Osteoblast (primary cell): ENCODE measurements around the gene ZFX. TPM values are rescaled to one million over a fixed set of nuclear protein-coding genes. Genes with fewer than 3 reads are reported as not detected.

Source experiments
- DNase-seq: peaks from one replicate; pipeline ENCODE4 v3.0.0; 2011; ENCODE audit warnings: low spot score, mixed read lengths; ENCODE audit not compliant: insufficient read length; ENCODE audit errors: missing footprints
- H2AFZ ChIP-seq: 2 replicates; pipeline ENCODE4 v1.6.0; 2011; ENCODE audit warnings: mild to moderate bottlenecking, low read length
- H3K27ac ChIP-seq: 2 replicates; pipeline ENCODE4 v1.5.1; 2011; ENCODE audit warnings: mild to moderate bottlenecking, low read depth, low read length, moderate library complexity
- H3K27me3 ChIP-seq: 2 replicates; pipeline ENCODE4 v1.6.0; 2012; ENCODE audit warnings: mild to moderate bottlenecking, control low read depth, inconsistent platforms, low read length, moderate library complexity; ENCODE audit not compliant: insufficient read depth
- H3K36me3 ChIP-seq: 2 replicates; pipeline ENCODE4 v1.5.1; 2011; ENCODE audit warnings: mild to moderate bottlenecking, low read length, control low read depth, moderate library complexity; ENCODE audit not compliant: insufficient read depth
- H3K4me1 ChIP-seq: 2 replicates; pipeline ENCODE4 v1.5.1; 2011; ENCODE audit warnings: mild to moderate bottlenecking, low read length, control low read depth, moderate library complexity; ENCODE audit not compliant: insufficient read depth
- H3K4me2 ChIP-seq: 2 replicates; pipeline ENCODE4 v1.6.0; 2011; ENCODE audit warnings: mild to moderate bottlenecking, low read length; ENCODE audit not compliant: insufficient read depth
- H3K4me3 ChIP-seq: fragments of 200-600 bp; sonication (generic); 3 replicates; pipeline ENCODE4 v1.5.1; 2012; ENCODE audit warnings: mild to moderate bottlenecking, low read length, inconsistent platforms; ENCODE audit not compliant: insufficient read depth
- H3K79me2 ChIP-seq: 2 replicates; pipeline ENCODE4 v1.6.0; 2012; ENCODE audit warnings: mild to moderate bottlenecking, low read length, control low read depth, inconsistent platforms; ENCODE audit not compliant: insufficient read depth
- H3K9me3 ChIP-seq: 2 replicates; pipeline ENCODE4 v1.5.1; 2011; ENCODE audit warnings: low read depth, low read length, control low read depth
- H4K20me1 ChIP-seq: 2 replicates; pipeline ENCODE4 v1.6.0; 2012; ENCODE audit warnings: mild to moderate bottlenecking, low read length, control low read depth; ENCODE audit not compliant: insufficient read depth
- CTCF ChIP-seq: IDR thresholded peaks from 2 replicates; pipeline ENCODE4 v1.5.1; 2011; ENCODE audit warnings: mild to moderate bottlenecking, low read depth, low read length, moderate library complexity; ENCODE audit errors: extremely low read depth
- total RNA-seq: library from RNA; depleted of rRNA; stranded (reverse); fragments of >200 nt; gene quantifications from 2 replicates; pipeline ENCODE4 v1.2.3, GENCODE V29; 2012

ZFX gene
- total RNA-seq, 1 donor, result 50.7 TPM

- H3K4me3 ChIP-seq, result no peak overlapping the region
- H3K27ac ChIP-seq, result peak overlapping the region; percentile 9
- no peaks in the 10 kb centered on the region for H3K36me3 ChIP-seq
Measured at GRCh38 chrX:24117258-24117657, 32.3 kb upstream of the ZFX start.

DNA sequence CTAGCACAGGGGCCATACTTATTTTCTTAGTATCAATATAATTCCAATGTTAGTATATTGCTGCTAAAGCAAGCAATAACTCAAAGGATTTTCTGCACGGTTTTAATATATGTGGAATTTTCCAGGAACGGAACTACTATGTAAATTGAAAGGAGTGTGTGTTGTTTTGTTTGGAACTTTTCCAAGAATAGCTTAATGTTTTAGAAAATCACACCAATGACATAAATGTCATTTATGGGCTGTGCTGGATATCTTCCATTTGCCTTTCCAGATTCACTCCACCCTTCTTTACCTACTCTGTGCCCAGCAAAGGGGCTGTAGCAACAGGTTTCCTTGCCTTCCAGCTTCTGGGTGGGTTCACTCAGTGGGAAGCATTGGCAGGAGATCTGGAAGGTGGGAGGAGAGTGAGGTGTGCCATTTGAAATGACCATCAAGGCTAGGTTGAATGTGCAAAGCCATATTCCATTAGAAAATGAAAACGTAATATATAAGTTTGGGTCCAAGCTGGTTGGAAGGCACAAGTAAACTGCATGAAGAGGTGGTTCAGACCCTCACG is 25.2 kb upstream of the ZFX start:
- DNase-seq, result no peak
- H3K9me3 ChIP-seq, result no peaks in the 10 kb centered on the region
- no peaks in the 10 kb centered on the region for H3K4me1 ChIP-seq
- H3K4me3 ChIP-seq, result no peak overlapping the region
- H3K36me3 ChIP-seq, result no peaks in the 10 kb centered on the region
- H3K27ac ChIP-seq, result no peak overlapping the region
- H3K4me2 ChIP-seq, result no peak overlapping the region
- H4K20me1 ChIP-seq, result no peaks in the 10 kb centered on the region
- no peak for TF ChIP-seq CTCF
- H3K27me3 ChIP-seq, result no peaks in the 10 kb centered on the region
- H2AFZ ChIP-seq, result no peak overlapping the region
- H3K79me2 ChIP-seq, result no peaks in the 10 kb centered on the region

More at GRCh38 chrX:24117258-24117657, 32.3 kb upstream of the ZFX start:
- H2AFZ ChIP-seq, result peak overlapping the region; percentile 79
- DNase-seq, result peak; percentile 90
- no peak for TF ChIP-seq CTCF
- no peaks in the 10 kb centered on the region for H4K20me1 ChIP-seq
- H3K79me2 ChIP-seq, result no peaks in the 10 kb centered on the region
- H3K4me1 ChIP-seq, result peaks cover 11% of the 10 kb centered on the region
- no peaks in the 10 kb centered on the region for H3K27me3 ChIP-seq
- H3K9me3 ChIP-seq, result no peaks in the 10 kb centered on the region
- peak overlapping the region; percentile 78 for H3K4me2 ChIP-seq

DNA sequence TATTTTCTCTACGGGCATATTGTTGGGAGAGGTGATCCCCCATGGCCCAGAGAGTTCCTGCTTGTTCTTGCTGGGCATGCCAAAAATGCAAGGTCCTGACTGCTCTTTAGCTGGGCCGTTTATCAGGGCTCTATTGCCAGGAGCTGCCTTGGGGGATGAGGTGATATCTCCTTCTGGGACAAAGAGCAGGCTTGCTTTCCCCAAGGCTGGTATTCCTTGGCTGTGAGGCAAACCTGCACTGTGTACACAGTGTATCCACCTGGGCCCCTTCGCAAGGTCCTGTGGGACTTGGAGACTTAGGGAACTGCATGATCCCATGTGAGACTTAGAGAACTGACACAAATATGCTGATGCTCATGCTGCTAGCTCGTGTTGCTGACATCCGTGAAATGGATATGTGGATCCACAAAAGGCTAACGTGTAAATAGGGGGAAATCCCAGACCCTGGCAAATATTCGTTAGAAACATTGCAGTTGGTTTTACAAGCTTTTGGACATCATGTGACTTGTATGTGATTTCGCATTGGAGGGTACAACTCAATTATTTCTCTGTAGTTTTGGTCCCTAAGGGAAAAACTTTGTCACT is 24.4 kb upstream of the ZFX start:
- H3K36me3 ChIP-seq, result no peaks in the 10 kb centered on the region

GRCh38 chrX:24131476-24131875 is 18.1 kb upstream of the ZFX start:
- Histone ChIP-seq H3K27me3 (peaks cover 4% of the 10 kb centered on the region), H3K79me2 (no peaks in the 10 kb centered on the region)
- no peak for TF ChIP-seq CTCF

More for the DNA sequence above, 24.4 kb upstream of the ZFX start:
- no peak for TF ChIP-seq CTCF
- DNase-seq, result no peak
- Histone ChIP-seq H3K9me3 (no peaks in the 10 kb centered on the region), H2AFZ (no peak overlapping the region), H3K4me1 (no peaks in the 10 kb centered on the region), H3K27ac (no peak overlapping the region), H4K20me1 (no peaks in the 10 kb centered on the region), H3K4me2 (no peak overlapping the region), H3K27me3 (peaks cover under 1% of the 10 kb centered on the region), H3K4me3 (no peak overlapping the region), H3K79me2 (no peaks in the 10 kb centered on the region)

More at GRCh38 chrX:24131476-24131875, 18.1 kb upstream of the ZFX start:
- Histone ChIP-seq H3K4me3 (no peak overlapping the region), H3K27ac (no peak overlapping the region), H3K9me3 (no peaks in the 10 kb centered on the region), H2AFZ (no peak overlapping the region), H3K4me1 (no peaks in the 10 kb centered on the region), H3K36me3 (no peaks in the 10 kb centered on the region), H4K20me1 (no peaks in the 10 kb centered on the region), H3K4me2 (no peak overlapping the region)
- DNase-seq, result no peak
